Heart left ventricle (tissue), 13 donors: Measurements from ENCODE around the gene SH3RF3.

Experiments used
- CTCF ChIP-seq, 12 donors: fragments of 200-600 bp; sonication (generic) in 4 of 12; IDR thresholded peaks; one replicate each; pipeline versions ENCODE4 v1.5.0 to v1.8.0; 2018 to 2022; ENCODE audit warnings: antibody characterized with exemption in 12 of 12, mild to moderate bottlenecking in 5 of 12
- POLR2A ChIP-seq, 2 donors: fragments of 450-650 bp; IDR thresholded peaks; one replicate each; pipeline ENCODE4 v1.6.1; 2017; ENCODE audit warnings: antibody characterized with exemption in 2 of 2, mild to moderate bottlenecking in 2 of 2, moderate library complexity in 2 of 2
- donor health status: ischemic (EF 13 %, LVEDD 7.1; RV severe dilation, severe dysfunction).
- donor health status: DM: no; HTN: yes; CAD: no.
- donor health status: DM: no; HTN: no; CAD: no.
- donor health status: ischemic (EF 25% LVEDD 6.9; RV normal size, moderate dysfunction).
- donor health status: ischemic (EF 25% LVEDD 5.7; RV mildly dilated, moderate dysfunction).
- donor health status: ischemic (EF 35%, LVEDD 5.7; RV mildly dilated, moderate dysfunction).
- donor health status: nonischemic (EF 11% LVEDD 7.7; RV severe dilation, severe dysfunction).
- donor health status: DM: yes; HTN: yes; CAD: no.
- donor health status: PGD.
- donor health status: ischemic (EF 29% LVEDD 5.4; RV normal size, mild dysfunction).
- donor health status: nonischemic (EF 23%, LVEDD 6.1; RV moderate dilation, normal function).

- TF ChIP-seq CTCF (IDR thresholded peaks at IDR 0.05), result no peak
- TF ChIP-seq POLR2A (IDR thresholded peaks at IDR 0.05), result no peak
Observed at GRCh38 chr2:109428281-109428680, 299.3 kb downstream of the SH3RF3 start.
